Retinal pigment epithelial cell (primary cell): ENCODE results near the gene POLA1.

Source experiments
- DNase-seq: peaks from one replicate; pipeline ENCODE4 v3.0.0-alpha.2; 2010; ENCODE audit warnings: low read depth
- H3K4me3 ChIP-seq: 2 replicates; pipeline ENCODE4 v1.5.1; 2011; ENCODE audit warnings: mild to moderate bottlenecking, low read length, control low read depth, moderate library complexity
- TF ChIP-seq, protein P1 (sequence below): conservative IDR thresholded peaks from 2 replicates; pipeline ENCODE4 v1.5.1; 2011; ENCODE audit warnings: low read depth, low read length, control low read depth, inconsistent platforms

The POLA1 gene

DNA sequence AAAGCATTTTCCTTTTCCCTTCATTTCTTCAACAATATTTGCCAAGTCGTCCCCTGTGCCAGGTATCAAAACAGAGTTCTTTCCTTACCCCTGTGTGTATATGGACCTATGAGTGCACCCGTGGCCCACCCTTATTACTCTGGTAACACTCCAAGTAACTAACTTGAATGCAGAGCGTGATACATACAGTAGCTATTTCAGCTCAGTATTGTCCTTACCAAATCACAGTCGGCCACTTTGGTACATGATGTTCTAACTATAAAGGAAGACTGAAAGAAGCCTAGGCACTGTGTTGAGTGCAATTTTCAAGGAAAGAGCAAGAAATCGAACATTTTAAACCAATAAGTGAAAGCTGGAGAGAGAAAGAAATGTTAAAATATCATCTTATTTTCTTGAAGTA, 233.7 kb downstream of the POLA1 start:
- TF ChIP-seq, protein P1, sequence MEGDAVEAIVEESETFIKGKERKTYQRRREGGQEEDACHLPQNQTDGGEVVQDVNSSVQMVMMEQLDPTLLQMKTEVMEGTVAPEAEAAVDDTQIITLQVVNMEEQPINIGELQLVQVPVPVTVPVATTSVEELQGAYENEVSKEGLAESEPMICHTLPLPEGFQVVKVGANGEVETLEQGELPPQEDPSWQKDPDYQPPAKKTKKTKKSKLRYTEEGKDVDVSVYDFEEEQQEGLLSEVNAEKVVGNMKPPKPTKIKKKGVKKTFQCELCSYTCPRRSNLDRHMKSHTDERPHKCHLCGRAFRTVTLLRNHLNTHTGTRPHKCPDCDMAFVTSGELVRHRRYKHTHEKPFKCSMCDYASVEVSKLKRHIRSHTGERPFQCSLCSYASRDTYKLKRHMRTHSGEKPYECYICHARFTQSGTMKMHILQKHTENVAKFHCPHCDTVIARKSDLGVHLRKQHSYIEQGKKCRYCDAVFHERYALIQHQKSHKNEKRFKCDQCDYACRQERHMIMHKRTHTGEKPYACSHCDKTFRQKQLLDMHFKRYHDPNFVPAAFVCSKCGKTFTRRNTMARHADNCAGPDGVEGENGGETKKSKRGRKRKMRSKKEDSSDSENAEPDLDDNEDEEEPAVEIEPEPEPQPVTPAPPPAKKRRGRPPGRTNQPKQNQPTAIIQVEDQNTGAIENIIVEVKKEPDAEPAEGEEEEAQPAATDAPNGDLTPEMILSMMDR, result no peak
- H3K4me3 ChIP-seq, result no peak overlapping the region
- DNase-seq, result no peak

DNA sequence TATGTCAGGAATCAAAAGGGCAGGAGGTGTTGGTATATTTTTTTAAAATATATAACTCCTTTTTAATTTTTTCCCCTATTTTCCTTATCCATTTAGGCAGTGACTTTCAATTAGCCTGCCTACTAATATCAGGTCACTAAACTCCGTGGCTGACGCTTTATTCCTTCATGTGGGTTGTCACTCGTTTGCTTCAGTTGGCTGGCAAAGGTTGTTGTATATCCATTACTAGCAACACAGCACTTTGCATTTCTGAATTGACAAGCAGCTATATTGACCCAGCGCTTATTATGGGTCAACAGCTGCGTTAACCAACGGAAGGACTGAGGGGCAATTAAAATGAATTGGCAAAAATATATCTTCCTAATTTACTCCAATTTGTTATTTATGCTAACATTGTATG, 234.4 kb downstream of the POLA1 start:
- DNase-seq, result no peak

DNA sequence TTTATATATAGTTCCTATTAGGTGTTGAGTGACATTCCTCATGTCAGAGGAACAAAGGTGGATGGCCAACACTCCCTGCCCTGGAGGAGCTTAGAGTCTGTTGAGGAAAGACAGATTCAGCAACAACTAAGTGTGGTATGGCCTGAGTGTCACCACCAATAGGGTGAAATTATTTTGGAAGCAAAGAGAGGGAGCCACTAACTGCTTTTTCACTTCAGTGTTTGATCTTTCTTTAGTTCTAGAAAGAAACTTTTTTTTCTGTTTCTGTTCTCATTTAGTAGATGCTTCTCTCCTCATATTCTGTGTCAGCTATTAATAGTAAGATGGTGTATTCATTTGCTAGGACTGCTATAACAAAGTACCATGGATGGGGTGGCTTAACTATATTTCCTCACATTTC, 240.6 kb downstream of the POLA1 start:
- no peak overlapping the region for H3K4me3 ChIP-seq
- DNase-seq, result no peak
- TF ChIP-seq, protein P1, result no peak

More for the DNA sequence above, 234.4 kb downstream of the POLA1 start:
- no peak overlapping the region for H3K4me3 ChIP-seq
- TF ChIP-seq, protein P1, result no peak

DNA sequence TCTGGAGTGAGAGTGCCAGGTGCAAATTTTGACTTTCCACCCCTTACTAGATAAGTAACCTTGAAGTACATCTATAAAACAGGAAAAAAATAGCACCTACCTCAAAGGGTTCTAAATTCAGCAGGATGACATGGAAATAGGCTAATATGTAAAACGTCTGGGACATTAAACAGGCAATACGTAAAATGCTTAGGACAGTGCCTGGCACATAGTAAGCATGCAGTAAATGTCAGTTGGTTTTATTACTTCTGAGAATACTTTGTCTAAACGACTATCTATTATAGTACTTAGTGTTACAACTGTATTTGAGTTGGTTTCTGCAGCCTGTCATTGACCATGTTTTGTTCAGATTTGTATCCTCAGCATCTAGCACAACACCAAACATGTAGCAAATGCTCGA, 251.3 kb downstream of the POLA1 start:
- H3K4me3 ChIP-seq, result no peak overlapping the region
- no peak for DNase-seq
- TF ChIP-seq, protein P1, result no peak

DNA sequence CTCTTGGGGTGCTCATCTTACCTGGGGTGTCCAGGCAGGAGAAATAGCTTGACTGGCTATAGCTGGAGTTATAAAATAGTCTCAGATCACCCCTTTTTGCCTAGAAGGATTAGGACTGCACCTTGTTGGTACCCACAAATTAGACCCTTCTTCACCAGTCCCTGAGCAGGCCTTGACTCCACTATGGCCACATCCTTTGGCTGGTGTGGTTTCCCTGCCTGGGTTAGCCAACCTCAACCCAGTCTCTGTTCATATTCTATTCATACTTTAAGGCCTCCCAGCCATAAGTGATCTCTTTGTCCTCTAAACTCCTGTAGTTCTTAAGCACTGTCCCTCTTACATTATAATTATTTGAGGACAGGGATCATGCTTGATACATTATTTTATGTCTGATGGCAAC, 252.7 kb downstream of the POLA1 start:
- TF ChIP-seq, protein P1, result no peak
- DNase-seq, result no peak
- no peak overlapping the region for H3K4me3 ChIP-seq

DNA sequence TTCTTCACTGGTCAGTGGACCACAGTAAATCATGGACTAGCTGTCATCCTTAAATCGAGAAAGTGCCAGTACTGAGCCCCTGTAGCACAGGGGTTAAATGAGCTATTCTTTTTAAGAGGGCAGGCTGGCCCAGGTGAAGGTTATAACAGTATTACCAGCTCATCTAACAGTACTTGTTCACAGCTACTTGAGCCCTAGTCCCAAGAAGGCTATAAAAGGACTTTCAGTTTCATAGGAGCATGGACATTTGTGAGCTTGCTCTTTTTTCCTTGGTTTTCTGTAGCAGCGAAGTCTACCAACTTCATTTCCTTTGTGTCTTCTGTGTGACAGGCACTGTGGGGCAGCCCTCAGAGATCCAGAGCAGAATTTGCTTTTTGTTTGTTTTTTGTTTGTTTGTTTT, 261.0 kb downstream of the POLA1 start:
- H3K4me3 ChIP-seq, result no peak overlapping the region
- TF ChIP-seq, protein P1, result no peak
- DNase-seq, result no peak

DNA sequence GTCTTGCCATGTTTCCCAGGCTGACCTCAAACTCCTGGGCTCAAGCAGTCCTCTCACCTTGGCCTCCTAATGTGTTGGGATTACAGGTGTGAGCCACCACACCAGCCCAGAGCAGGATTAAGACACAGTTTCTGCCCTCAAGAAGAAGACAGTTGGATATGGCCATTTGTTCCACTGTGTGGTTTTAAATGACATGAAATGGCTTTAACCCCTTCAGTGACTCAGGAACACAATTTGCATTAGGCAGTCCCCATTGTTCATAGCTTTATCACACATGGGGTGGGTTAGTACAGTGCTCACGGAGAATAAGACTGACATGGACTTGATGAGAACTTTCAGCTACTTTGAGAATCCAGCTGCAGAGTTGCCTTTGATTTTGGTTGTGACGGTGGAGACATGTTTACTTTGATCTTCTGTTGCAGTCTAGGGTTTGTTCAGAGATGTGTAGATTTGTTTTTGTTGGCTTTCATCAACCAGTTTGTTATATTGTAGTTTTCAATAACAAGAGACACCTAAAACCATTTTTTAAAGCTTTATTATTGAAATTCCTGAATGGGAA, 261.7 kb downstream of the POLA1 start:
- no peak for DNase-seq
- TF ChIP-seq, protein P1, result no peak
- H3K4me3 ChIP-seq, result no peak overlapping the region
